ENCODE results near the gene MAPKAPK3. TPM values are rescaled to one million over a fixed set of nuclear protein-coding genes. Genes with fewer than 3 reads are reported as not detected.

MAPKAPK3 gene
- total RNA-seq, 1 experiment from 2014 or later: 88.2 TPM

- DNase-seq: peak in 1 of 2 experiments; percentile 21
- Histone ChIP-seq H3K4me3 (no peak overlapping the region), H3K4me1 (replicated peaks; ENCODE audit: insufficient read depth) (no peaks in the 10 kb centered on the region), H3K27ac (no peak overlapping the region), H4K20me1 (ENCODE audit: insufficient read depth) (no peaks in the 10 kb centered on the region), H3F3A (ENCODE audit: insufficient read depth, low read depth) (no peaks in the 10 kb centered on the region), H2AFZ (no peak overlapping the region), H3K27me3 (ENCODE audit: insufficient read depth, low read depth) (no peaks in the 10 kb centered on the region), H3K9me3 (ENCODE audit: insufficient read depth, low read depth) (no peaks in the 10 kb centered on the region), H3K4me2 (no peak overlapping the region), H3K9me2 (ENCODE audit: insufficient read depth) (no peaks in the 10 kb centered on the region), H3K36me3 (ENCODE audit: low read depth) (no peaks in the 10 kb centered on the region), H3K79me2 (ENCODE audit: low read depth) (no peaks in the 10 kb centered on the region)
- intact Hi-C loops (cut with micrococcal nuclease; ENCODE audit: unreplicated experiment): no loop called here
- CTCF ChIA-PET: no interaction called here
- TF ChIP-seq CTCF (conservative IDR thresholded peaks at IDR 0.05) (no peak), EZH2 (IDR thresholded peaks at IDR 0.05; ENCODE audit: low read depth) (no peak)
- no TSS peak for BruUV-seq (replicated peaks)
- POLR2A ChIA-PET (ENCODE audit: unreplicated experiment): no interaction called here
Observed at GRCh38 chr3:50580683-50581458, 36.1 kb upstream of the MAPKAPK3 start.

GRCh38 chr3:50581459-50581842, 35.5 kb upstream of the MAPKAPK3 start:
- Histone ChIP-seq H3K27ac (no peak overlapping the region), H3F3A (ENCODE audit: insufficient read depth, low read depth) (no peaks in the 10 kb centered on the region)

GRCh38 chr3:50582083-50582482, 34.9 kb upstream of the MAPKAPK3 start:
- CTCF ChIA-PET: no interaction called here

More at GRCh38 chr3:50581459-50581842, 35.5 kb upstream of the MAPKAPK3 start:
- TF ChIP-seq EZH2 (IDR thresholded peaks at IDR 0.05; ENCODE audit: low read depth) (no peak), CTCF (conservative IDR thresholded peaks at IDR 0.05) (no peak)
- H3K36me3 ChIP-seq (ENCODE audit: low read depth): no peaks in the 10 kb centered on the region
- no peaks in the 10 kb centered on the region for H3K4me1 ChIP-seq (replicated peaks; ENCODE audit: insufficient read depth)
- no peak overlapping the region for H3K4me3 ChIP-seq
- H3K9me2 ChIP-seq (ENCODE audit: insufficient read depth): no peaks in the 10 kb centered on the region
- no peak overlapping the region for H3K4me2 ChIP-seq
- no peaks in the 10 kb centered on the region for H3K79me2 ChIP-seq (ENCODE audit: low read depth)
- H2AFZ ChIP-seq: no peak overlapping the region
- ChIA-PET CTCF (no interaction called here), POLR2A (ENCODE audit: unreplicated experiment) (no interaction called here)
- no peaks in the 10 kb centered on the region for H3K27me3 ChIP-seq (ENCODE audit: insufficient read depth, low read depth)
- H4K20me1 ChIP-seq (ENCODE audit: insufficient read depth): no peaks in the 10 kb centered on the region
- intact Hi-C loops (cut with micrococcal nuclease; ENCODE audit: unreplicated experiment): no loop called here
- no TSS peak for BruUV-seq (replicated peaks)
- no peaks in the 10 kb centered on the region for H3K9me3 ChIP-seq (ENCODE audit: insufficient read depth, low read depth)
- peak in 1 of 2 experiments; percentile 18 for DNase-seq

More at GRCh38 chr3:50582083-50582482, 34.9 kb upstream of the MAPKAPK3 start:
- POLR2A ChIA-PET (ENCODE audit: unreplicated experiment): no interaction called here
- no TSS peak for BruUV-seq (replicated peaks)
- intact Hi-C loops (cut with micrococcal nuclease; ENCODE audit: unreplicated experiment): no loop called here
- H3K9me2 ChIP-seq (ENCODE audit: insufficient read depth): no peaks in the 10 kb centered on the region
- H3K9me3 ChIP-seq (ENCODE audit: insufficient read depth, low read depth): no peaks in the 10 kb centered on the region
- TF ChIP-seq CTCF (conservative IDR thresholded peaks at IDR 0.05) (no peak), EZH2 (IDR thresholded peaks at IDR 0.05; ENCODE audit: low read depth) (no peak)
- H4K20me1 ChIP-seq (ENCODE audit: insufficient read depth): no peaks in the 10 kb centered on the region
- H3K27ac ChIP-seq: no peak overlapping the region
- no peaks in the 10 kb centered on the region for H3K27me3 ChIP-seq (ENCODE audit: insufficient read depth, low read depth)
- H3K4me1 ChIP-seq (replicated peaks; ENCODE audit: insufficient read depth): no peaks in the 10 kb centered on the region
- H3K4me2 ChIP-seq: no peak overlapping the region
- H3K79me2 ChIP-seq (ENCODE audit: low read depth): no peaks in the 10 kb centered on the region
- no peak overlapping the region for H3K4me3 ChIP-seq
- no peak for DNase-seq
- no peaks in the 10 kb centered on the region for H3F3A ChIP-seq (ENCODE audit: insufficient read depth, low read depth)
- H3K36me3 ChIP-seq (ENCODE audit: low read depth): no peaks in the 10 kb centered on the region
- H2AFZ ChIP-seq: no peak overlapping the region
